ENCODE results near the gene MCMBP.
"Not testable (repeated sequence)": the region's sequence is repeated elsewhere in the genome, so short reads cannot be mapped to it uniquely, and the experiment has no call there.

MCMBP gene

DNA sequence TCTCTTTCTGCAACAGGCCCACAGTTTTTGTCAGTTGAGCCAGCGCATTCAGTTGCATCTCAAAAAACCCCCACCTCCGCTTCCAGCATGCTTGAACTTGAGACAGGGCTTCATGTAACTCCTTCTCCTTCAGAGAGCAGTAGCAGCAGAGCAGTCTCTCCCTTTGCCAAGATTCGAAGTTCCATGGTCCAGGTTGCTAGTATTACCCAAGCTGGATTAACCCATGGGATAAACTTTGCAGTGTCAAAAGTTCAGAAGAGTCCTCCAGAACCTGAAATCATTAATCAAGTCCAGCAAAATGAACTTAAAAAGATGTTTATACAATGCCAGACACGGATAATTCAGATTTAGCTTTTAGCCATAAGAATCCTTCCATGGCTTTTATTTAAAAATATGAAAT lies 45.2 kb downstream of the MCMBP start:
- no peak for DNase-seq (ENCODE audit: low spot score)

DNA sequence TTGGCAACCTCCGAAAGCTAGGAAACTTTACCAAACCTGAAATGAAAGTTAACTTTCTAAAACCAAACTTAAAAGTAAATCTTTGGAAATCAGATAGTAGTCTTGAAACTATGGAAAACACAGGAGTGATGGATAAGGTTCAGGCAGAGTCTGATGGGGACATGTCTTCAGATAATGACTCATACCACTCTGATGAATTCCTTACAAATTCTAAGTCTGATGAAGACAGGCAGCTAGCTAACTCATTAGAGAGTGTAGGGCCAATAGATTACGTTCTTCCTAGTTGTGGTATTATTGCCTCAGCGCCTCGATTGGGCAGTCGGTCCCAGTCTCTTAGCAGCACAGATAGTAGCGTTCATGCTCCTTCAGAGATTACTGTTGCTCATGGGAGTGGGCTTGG lies 45.9 kb downstream of the MCMBP start:
- no peak for DNase-seq (ENCODE audit: low spot score)

DNA sequence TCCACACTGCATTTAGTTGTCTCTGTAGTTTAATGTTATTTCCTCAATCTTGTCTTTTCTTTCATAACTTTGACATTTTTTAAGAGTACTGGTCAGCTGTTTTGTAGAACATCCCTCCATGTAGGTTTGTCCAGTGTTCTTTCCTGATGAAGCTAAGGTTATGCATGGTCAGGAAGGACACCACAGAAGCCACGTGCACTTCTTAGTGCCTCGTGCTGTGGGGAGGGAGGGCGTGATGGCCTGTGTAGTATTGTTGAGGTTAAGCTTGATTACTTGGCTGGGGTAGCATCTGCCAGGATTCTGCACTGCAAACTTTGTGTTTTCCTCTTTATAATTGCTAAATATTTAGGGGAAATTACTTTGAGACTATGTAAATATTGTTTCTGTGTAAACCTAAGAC lies 48.3 kb downstream of the MCMBP start:
- DNase-seq (ENCODE audit: low spot score), result no peak

DNA sequence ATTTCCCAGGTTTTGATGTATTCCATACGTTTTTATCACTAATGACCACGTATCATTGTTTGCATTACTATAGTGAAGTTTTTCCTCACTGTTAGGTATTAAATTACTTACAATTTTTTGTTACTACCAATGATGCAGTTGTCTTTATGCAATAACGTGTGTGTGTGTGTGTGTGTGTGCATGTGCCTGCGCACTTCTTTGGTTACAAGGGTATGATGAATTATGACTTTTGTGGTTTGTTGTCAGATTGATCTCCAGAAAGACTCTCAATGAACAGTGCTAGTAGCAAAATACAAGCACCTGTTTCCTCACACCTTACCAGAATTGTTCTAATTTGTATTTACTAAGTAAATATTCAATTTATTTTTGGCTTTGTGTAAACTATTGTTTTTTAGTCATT lies 51.5 kb downstream of the MCMBP start:
- no peak for DNase-seq (ENCODE audit: low spot score)

DNA sequence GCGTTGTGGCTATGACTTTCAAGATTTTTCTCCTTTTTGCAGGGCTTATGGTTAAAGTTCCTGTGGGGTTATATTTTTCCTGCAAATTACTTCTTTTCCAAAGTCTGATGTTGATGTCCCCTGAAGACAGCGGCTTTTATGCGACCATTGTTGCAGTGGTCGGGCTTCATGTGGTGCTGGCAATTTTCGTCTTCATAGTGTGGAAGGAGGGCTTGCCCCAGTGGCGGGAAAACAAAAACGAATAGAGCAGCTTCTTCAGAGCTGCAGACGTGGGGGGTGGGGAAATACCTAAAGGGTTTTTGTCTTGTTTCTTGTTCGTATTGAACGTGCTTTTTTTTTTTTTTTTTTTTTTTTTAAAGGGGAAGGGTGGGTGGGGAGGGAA lies 53.8 kb downstream of the MCMBP start:
- peak; percentile 34 for DNase-seq (ENCODE audit: low spot score)

DNA sequence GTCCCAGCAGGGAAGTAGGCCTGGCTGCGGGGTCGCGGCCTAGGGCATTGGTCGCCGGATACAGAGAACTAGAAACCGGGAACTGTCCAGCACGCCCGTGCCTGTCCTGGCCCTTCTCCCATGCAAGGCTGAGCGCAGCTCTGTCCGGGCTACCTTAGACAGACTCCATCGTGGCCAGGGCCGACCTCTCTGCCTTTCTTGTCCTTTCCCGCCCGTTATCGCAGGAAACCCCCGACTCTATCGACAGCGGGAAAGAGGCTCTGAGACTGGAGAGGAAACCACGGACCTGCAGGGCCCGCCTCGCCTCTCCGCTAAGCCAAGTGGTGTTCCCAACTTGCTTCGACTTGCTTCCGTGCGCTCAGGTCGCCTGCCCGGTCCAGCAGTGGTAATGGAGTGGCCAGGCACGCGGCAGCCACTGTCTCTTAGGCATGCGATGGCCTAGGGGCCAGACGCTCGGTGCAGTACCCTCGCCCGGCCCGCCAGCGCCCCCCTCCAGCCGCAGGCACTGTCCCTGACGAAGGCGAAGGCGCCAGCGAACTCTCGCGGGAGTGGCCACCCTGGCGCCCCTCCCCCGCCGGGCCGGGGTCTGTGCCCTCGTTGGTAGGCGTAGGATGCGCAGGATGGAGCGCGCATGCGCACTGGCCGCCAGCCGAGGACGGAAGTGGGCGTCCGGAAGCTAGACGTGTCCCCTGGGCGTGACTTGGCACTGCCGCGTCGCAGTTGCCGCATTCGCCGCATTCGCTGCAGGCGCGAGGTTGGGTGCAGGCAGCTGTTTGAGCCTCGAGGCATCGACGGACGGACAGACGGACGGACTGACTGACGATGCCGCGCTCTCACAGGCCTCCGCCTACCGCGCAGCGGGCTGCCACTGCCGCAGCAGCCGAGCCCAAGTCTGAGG lies 54.4 kb downstream of the MCMBP start:
- peak; percentile 89 for DNase-seq (ENCODE audit: low spot score)

DNA sequence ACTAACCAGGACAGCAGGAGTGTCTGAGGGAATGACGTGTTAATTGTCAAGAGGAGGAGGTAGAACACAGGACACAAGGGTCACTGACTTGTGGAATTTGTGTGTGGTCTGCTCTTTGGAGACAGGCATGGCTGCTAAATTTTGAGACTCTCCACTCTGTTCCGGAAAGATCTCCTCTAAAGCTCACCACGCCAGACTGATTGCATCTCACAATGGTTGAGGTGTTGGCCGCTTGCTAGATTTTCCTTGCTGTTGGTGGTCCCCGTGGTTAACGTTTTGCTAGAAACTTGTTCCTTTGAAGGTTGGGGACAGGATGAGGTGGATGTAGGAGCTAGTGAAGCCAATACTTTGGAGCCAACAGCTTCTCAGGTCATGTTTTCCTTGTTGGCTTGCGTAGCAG lies 57.0 kb downstream of the MCMBP start:
- no peak for DNase-seq (ENCODE audit: low spot score)

DNA sequence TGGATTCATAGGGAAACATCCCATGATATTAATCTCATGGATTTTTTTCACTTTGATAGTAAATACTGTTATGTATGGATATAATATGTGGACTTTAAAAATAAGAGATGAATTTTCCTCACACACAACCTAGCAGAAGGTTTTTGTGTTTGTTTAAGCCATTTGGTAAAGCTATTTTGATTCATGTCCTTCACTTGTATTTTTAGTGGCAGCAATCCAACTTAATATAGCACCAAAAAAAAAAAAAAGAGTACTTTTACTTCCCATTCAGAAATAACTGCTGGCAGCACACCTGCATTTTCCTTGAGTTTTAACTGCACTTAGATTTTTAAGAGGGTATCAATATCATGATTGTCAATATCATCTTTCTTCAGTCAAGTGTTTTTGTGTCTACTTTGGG lies 60.0 kb downstream of the MCMBP start:
- no peak for DNase-seq (ENCODE audit: low spot score)

DNA sequence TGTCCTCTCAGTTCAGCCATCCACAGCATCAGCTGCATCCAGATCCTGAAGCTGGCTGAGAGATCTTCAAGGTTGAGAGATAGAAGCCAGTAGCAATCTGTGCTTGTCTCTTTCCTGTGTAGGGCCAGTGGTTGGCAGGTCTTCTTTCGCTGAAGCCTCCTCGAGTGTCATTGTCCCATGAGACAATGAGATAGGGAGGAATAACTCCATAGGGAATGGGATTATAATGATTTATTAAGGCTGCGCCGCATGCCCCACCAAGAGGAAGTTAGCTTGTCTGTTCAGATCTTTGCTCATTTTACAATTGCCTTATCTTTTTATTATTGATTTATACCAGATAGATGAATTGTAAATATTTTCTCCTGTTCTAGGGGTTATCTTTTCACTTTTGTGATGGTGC lies 61.5 kb downstream of the MCMBP start:
- DNase-seq (ENCODE audit: low spot score), result no peak

DNA sequence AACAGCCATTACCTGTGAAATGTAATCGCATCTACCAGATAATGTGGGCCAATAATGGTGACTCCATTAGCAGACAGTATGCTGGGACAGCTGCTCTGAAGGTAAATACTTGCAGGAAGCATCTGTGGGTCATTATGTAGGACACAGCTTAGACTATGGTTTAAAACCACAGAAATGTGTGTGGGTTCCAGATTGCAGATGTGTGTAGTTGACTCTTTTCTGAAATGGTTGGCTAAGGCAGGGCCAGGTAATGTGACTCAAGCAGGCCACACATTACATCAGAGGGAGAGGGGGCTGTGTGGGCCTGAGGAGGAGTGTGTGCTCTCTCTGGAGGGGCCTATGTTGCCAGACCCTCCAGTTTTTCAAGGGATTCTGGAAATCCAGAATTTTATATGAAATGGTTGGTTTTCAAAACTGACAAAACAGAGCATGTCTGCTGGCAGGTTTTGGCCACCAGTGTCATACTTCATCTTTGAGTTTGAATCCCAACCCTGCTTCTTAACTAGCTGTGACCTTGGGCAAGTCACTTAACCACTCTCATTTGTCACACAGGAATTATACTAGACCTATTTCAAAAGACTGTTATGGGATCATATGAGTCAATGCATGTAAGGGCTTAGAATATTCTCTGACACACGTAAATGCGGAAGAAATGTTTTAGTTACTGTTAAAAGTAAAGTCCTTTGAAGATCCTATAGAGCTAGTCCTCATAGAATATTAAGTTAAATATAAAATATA lies 64.5 kb downstream of the MCMBP start:
- no peak for DNase-seq (ENCODE audit: low spot score)

DNA sequence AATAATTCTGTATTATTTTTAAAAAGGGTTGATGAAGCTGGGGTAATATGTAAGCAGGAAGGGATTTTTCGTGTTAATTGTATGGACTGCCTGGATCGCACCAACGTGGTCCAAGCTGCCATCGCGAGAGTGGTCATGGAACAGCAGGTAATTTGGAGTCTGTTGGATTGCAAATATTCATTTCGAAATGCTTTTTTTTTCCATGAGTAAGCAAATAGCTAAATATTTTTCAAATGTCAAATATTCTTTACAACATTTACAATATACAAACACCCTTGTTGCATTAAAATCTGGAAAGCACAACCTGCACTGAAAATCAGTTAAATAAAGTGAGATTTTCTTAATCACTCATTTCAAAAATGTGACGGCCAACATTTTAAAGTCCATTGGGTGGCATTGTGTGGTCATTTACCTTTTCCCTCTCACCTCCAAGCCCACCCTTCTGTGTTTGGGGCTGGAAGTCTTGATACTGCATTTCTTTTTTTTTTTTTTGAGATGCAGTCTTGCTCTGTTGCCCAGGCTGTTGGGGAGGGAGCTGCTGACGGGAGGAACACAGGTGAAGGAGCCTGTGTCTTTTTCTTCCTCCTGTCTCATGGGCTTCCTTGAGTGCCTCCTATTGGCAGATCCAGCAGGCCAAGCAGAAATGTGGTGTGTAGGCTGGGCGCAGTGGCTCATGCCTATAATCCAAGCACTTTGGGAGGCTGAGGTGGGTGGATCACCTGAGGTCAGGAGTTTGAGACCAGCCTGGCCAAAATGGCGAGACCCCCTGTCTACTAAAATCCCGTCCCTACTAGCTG lies 66.1 kb downstream of the MCMBP start:
- no peak for DNase-seq (ENCODE audit: low spot score)

DNA sequence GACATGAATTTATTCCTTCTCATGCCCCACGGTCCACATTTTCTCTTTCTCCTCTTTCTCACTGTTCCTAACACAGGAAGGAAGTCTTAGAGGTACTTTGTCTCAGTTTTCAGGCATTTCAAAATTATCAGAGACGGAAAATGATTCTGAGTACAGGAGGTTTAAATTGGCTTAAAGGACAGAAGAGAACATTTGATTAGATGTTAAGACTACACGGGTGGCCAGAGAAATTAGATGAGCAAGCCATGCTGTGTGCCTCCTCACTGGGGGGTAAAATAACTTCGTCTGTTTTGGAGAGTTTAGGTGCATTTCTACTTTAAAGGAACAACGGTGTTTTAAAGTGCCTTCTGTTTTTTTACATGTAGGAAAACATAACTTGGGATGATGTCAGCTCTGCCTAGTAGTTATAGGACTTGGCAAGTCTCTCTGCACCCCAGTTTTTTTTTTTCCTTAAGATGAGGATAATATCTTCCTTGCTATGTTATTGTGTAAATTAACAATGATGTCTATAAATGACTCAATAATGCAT lies 66.9 kb downstream of the MCMBP start:
- DNase-seq (ENCODE audit: low spot score), result no peak

DNA sequence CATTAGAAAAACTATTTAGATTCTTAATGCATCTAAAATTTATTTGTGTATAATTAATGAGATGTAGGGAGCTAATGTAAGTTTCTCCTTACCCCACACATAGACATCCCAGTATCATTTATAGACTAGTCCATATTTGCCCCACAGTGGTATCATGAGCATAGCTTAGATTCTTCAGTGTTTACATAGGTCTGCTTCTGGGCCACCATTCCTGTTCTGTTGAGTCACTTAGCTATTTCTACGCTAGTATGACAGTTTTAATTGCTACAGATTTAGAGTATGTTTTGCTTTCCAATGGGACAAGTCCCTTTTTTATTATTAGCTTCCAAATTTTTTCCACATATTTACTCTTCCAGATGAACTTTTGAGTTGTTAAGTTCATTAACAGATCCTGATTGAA lies 69.4 kb downstream of the MCMBP start:
- no peak for DNase-seq (ENCODE audit: low spot score)

DNA sequence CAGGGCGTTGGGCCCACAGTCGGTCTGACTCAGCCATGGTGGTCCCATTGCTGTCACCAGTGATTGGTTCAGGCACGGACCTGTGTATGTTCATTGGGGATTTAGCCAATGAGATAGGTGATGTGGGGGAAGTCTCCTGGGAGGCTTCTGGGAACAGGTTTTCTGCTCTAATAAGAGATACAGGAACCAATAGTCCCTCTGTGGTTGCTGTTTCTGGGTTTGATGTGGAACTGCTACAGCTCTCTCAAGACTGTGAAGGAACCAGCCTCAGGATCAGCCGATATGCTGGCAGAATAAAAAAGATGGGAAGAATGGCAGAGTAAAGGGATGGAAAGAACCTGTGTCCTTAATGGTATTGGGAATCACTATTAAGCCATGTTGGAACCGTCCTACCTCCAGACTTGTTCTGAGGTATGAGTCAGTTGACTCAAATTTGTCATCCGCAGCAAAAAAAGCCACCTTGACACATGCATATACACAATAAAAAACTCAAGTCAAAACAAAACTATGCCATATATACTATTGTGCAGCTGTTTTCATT lies 70.6 kb downstream of the MCMBP start:
- DNase-seq (ENCODE audit: low spot score), result no peak

DNA sequence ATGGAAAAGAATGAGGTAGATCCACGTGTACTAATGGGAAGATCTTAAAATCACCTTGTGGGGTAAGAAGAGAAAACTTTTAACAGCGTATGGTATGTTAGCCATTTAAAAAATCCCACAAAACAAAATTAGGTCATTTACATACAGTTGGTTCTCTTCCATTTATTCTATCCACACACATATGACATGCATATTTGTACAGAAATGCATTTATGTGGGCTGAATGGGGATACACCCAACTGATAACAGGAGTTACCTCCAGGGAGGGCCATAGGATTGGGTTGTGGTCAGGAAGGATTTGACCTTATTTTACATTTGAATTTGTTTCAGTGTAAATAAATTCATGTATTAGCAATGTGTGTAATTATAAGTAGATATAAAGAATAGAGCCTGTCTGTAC lies 71.5 kb downstream of the MCMBP start:
- DNase-seq (ENCODE audit: low spot score), result no peak

DNA sequence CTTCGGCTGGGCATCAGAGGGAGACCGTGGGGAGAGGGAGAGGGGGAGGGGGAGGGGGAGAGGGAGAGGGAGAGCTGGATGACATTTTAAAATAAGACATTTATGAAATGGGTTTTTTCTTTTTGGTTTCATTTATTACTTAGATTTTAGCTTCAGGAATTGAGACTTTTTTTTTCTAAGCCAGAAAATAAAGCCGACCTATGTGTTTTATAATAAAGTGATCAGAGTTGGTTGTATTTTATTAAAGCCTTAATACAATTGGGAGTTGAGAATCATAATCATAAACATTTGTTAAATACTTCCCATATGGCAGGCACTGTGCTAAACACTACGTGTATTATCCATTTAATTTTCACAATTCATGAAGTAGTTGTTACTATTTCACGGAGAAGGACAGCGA lies 76.6 kb downstream of the MCMBP start:
- no peak for DNase-seq (ENCODE audit: low spot score)

DNA sequence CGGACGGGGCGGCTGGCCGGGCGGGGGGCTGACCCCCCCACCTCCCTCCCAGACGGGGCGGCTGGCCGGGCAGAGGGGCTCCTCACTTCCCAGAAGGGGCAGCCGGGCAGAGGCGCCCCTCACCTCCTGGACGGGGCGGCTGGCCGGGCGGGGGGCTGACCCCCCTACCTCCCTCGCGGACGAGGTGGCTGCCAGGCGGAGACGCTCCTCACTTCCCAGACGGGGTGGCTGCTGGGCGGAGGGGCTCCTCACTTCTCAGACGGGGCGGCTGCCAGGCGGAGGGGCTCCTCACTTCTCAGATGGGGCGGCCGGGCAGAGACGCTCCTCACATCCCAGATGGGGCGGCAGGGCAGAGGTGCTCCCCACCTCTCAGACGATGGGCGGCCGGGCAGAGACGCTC lies 77.5 kb downstream of the MCMBP start:
- not testable (repeated sequence) for DNase-seq (ENCODE audit: low spot score)

DNA sequence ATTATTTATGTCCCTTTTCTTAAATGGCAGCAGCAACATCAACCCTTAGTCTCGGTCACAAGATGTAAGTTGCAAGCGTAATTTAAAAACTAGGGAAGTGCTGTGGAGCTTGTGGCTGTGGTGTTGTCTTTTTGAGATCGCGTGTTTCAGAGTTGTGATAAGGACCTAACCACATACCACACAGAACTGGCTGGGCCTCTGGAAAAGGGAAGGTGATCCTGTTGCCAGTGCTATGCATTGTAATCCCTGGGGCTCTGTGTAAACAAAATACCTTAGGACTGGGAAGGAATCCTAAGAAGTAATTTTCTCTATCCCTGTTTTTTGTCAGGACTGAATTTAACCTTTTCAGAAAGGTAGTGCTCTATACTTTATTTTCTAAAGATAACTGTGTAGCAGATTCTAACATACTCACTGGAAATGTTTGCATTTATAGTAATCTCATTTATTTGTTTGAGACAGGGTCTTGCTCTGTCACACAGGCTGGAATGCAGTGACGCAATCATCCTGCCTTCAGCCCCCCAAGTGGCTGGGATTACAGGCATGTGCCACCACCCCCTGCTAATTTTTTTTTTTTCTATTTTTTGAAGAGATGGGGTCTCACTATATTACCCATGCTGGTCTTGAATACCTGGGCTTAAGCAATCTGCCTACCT lies 86.4 kb downstream of the MCMBP start:
- peak; percentile 48 for DNase-seq (ENCODE audit: low spot score)

DNA sequence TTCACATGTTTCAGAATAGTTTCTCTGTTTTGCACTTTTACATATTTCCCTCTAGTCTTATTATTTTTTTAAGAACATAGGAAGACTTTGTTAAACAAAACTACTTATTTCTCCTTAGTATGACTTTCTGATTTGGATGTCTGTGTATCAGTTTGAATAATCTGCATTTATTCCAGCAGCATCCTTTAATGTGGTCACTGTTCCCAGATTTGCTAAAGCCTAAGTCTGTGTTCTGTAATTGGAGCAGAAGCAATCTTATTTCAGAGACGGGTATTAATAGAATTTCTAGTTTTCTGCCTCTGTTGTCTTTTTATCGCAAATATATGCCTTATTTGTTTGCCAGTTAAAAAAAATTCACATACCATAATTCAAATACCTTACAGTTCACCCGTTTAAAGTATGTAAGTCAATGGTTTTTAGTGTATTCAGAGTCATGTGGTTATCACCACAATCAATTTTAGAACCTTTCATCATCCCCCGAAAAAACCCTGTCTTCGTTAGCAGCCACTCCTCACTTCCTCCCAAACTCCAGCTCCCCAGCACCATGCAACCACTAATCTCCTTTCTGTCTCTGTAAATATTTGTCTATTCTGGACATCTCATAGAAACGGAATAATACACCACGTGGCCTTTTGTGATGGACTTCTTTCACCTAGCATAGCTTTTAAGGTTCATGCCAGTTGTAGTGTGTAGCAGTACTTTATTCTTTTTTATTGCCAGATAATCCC lies 88.1 kb downstream of the MCMBP start:
- DNase-seq (ENCODE audit: low spot score), result no peak

DNA sequence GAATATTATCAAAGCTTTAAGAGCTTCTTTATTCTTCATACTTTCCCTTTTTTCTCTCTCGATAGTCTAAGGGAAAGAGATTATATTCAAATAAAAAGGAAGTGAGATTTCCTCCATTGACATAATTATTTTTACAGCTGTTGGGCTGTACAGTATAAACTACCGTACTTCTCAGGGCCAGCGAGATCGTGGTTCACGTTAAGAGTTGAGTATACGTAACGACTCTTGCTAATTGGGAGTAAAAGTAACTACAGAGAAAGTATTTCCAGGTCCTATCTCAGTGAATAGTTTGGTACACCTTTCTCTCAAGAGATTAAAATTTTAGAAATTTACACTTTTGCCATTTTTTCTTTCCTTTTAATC lies 89.0 kb downstream of the MCMBP start:
- no peak for DNase-seq (ENCODE audit: low spot score)

Measured in iPS-NIHi11 (cell line).